DND-41 (cell line): ENCODE results near the gene CREB3L2.

Experiments
- ATAC-seq: fragments of 200-7000 bp; cut with Tn5 transposase; 3 replicates; pipeline ENCODE4 v1.9.1; 2021; ENCODE audit warnings: low read depth; ENCODE audit not compliant: insufficient read depth
- DNase-seq: peaks from one replicate; pipeline ENCODE4 v3.0.0-alpha.2; 2020
- H2AFZ ChIP-seq: 2 replicates; pipeline ENCODE4 v1.6.0; 2012; ENCODE audit warnings: low read depth, low read length
- H3K27ac ChIP-seq: 2 replicates; pipeline ENCODE4 v1.5.1; 2012; ENCODE audit warnings: low read length, inconsistent platforms
- H3K27me3 ChIP-seq: fragments of 200-600 bp; sonication (generic); 2 replicates; pipeline ENCODE4 v1.6.0; 2012; ENCODE audit warnings: low read length, mild to moderate bottlenecking, inconsistent platforms; ENCODE audit not compliant: insufficient read depth, poor library complexity
- H3K36me3 ChIP-seq: 2 replicates; pipeline ENCODE4 v1.5.1; 2012; ENCODE audit warnings: low read length, inconsistent platforms; ENCODE audit not compliant: insufficient read depth
- H3K4me1 ChIP-seq: 2 replicates; pipeline ENCODE4 v1.5.1; 2012; ENCODE audit warnings: mild to moderate bottlenecking, low read length; ENCODE audit not compliant: insufficient read depth
- H3K4me2 ChIP-seq: 2 replicates; pipeline ENCODE4 v1.6.0; 2012; ENCODE audit warnings: mild to moderate bottlenecking, moderate library complexity, low read length, inconsistent platforms; ENCODE audit not compliant: insufficient read depth
- H3K4me3 ChIP-seq, 2 experiments: fragments of 200-600 bp in 1 of 2; shearing (Covaris generic) in 1 of 2; 2 replicates each; pipeline ENCODE4 v1.5.1; 2012 to 2016; ENCODE audit warnings: inconsistent platforms in 2 of 2, low read length in 2 of 2, mild to moderate bottlenecking in 2 of 2, low read depth in 1 of 2, moderate library complexity in 1 of 2
- H3K79me2 ChIP-seq: 2 replicates; pipeline ENCODE4 v1.6.0; 2012; ENCODE audit warnings: low read length, inconsistent platforms; ENCODE audit not compliant: insufficient read depth
- H3K9ac ChIP-seq: 2 replicates; pipeline ENCODE4 v1.6.0; 2012; ENCODE audit warnings: low read depth, mild to moderate bottlenecking, inconsistent platforms, low read length, moderate library complexity
- H3K9me3 ChIP-seq: 2 replicates; pipeline ENCODE4 v1.5.1; 2012; ENCODE audit warnings: low read length, moderate library complexity, mild to moderate bottlenecking, inconsistent platforms; ENCODE audit not compliant: insufficient read depth, severe bottlenecking
- H4K20me1 ChIP-seq: 2 replicates; pipeline ENCODE4 v1.6.0; 2012; ENCODE audit warnings: low read length; ENCODE audit not compliant: insufficient read depth
- EZH2 ChIP-seq: IDR thresholded peaks from 3 replicates; pipeline ENCODE4 v1.6.1; 2012; ENCODE audit warnings: borderline replicate concordance, low read depth, mild to moderate bottlenecking, moderate library complexity, low read length, inconsistent platforms; ENCODE audit not compliant: severe bottlenecking
- TF ChIP-seq, protein P1 (sequence below): IDR thresholded peaks from 2 replicates; pipeline ENCODE4 v1.5.1; 2012; ENCODE audit warnings: borderline replicate concordance, low read length, moderate library complexity, mild to moderate bottlenecking; ENCODE audit not compliant: poor library complexity, severe bottlenecking; ENCODE audit errors: extremely low read depth

CREB3L2 gene

GRCh38 chr7:137949416-137950262 is 52.2 kb downstream of the CREB3L2 start:
- 0 out of 2 replicates have a peak, but pooled peaks cover 4% of the 10 kb centered on the region for H4K20me1 ChIP-seq
- no peak for ATAC-seq
- H3K4me1 ChIP-seq: no peaks in the 10 kb centered on the region
- no peak for DNase-seq
- H3K36me3 ChIP-seq: no peaks in the 10 kb centered on the region
- H3K4me2 ChIP-seq: no peak overlapping the region
- H3K27ac ChIP-seq: no peak overlapping the region
- H3K4me3 ChIP-seq: no peak overlapping the region
- H3K9me3 ChIP-seq: no peaks in the 10 kb centered on the region
- H2AFZ ChIP-seq: no peak overlapping the region
- H3K79me2 ChIP-seq: no peaks in the 10 kb centered on the region
- no peaks in the 10 kb centered on the region for H3K27me3 ChIP-seq
- TF ChIP-seq EZH2: no peak
- TF ChIP-seq, protein P1, sequence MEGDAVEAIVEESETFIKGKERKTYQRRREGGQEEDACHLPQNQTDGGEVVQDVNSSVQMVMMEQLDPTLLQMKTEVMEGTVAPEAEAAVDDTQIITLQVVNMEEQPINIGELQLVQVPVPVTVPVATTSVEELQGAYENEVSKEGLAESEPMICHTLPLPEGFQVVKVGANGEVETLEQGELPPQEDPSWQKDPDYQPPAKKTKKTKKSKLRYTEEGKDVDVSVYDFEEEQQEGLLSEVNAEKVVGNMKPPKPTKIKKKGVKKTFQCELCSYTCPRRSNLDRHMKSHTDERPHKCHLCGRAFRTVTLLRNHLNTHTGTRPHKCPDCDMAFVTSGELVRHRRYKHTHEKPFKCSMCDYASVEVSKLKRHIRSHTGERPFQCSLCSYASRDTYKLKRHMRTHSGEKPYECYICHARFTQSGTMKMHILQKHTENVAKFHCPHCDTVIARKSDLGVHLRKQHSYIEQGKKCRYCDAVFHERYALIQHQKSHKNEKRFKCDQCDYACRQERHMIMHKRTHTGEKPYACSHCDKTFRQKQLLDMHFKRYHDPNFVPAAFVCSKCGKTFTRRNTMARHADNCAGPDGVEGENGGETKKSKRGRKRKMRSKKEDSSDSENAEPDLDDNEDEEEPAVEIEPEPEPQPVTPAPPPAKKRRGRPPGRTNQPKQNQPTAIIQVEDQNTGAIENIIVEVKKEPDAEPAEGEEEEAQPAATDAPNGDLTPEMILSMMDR: no peak
- no peak overlapping the region for H3K9ac ChIP-seq

GRCh38 chr7:137948845-137949330 is 53.0 kb downstream of the CREB3L2 start:
- H3K27ac ChIP-seq: no peak overlapping the region
- H2AFZ ChIP-seq: no peak overlapping the region
- H4K20me1 ChIP-seq: 0 out of 2 replicates have a peak, but pooled peaks cover 2% of the 10 kb centered on the region
- DNase-seq (no peak), ATAC-seq (no peak)
- no peaks in the 10 kb centered on the region for H3K27me3 ChIP-seq
- TF ChIP-seq EZH2: no peak
- TF ChIP-seq, protein P1: no peak
- no peaks in the 10 kb centered on the region for H3K79me2 ChIP-seq
- no peak overlapping the region for H3K4me2 ChIP-seq
- H3K4me3 ChIP-seq: no peak overlapping the region
- no peak overlapping the region for H3K9ac ChIP-seq
- H3K36me3 ChIP-seq: no peaks in the 10 kb centered on the region
- H3K4me1 ChIP-seq: no peaks in the 10 kb centered on the region
- no peaks in the 10 kb centered on the region for H3K9me3 ChIP-seq

DNA sequence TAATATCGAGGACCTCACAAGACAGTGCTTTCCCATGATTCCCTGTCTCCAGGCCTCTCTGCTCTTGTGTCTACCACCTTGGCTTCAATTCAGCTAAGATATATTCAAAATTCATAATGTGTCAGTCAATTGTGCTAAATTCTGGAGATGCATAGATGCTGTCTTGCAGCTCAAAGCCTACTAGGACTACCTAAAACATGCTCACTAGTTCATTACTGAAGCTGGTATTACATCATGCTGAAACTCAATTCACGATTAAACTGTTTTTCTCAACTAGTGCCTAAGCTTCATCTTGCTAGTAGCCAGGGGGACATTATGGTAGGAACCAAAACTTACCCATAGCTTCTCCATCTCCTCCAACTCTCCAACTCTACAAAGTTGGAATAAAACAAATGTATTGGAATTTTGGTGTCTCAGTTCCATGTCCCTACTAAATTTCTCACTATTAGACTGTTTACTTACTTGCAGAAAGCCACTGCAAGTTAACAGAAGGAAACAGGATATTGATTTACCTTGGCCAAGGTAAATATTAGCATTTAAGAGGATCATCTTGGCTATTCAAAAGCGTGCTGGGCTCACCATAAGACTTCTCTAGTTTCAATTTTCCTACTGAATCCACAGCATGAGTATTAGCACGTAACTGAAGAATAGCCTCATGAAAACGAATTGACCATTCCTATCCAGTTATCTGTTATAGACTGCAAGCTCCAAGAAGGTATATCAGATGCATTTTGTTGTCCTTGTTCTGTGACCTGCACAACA is 53.6 kb downstream of the CREB3L2 start:
- H3K27me3 ChIP-seq: no peaks in the 10 kb centered on the region
- no peak overlapping the region for H3K4me2 ChIP-seq
- H2AFZ ChIP-seq: no peak overlapping the region
- H3K79me2 ChIP-seq: no peaks in the 10 kb centered on the region
- H3K36me3 ChIP-seq: no peaks in the 10 kb centered on the region
- H3K9me3 ChIP-seq: no peaks in the 10 kb centered on the region
- DNase-seq: no peak
- TF ChIP-seq EZH2: no peak
- TF ChIP-seq, protein P1: no peak
- no peaks in the 10 kb centered on the region for H3K4me1 ChIP-seq
- ATAC-seq: no peak
- no peak overlapping the region for H3K27ac ChIP-seq
- H3K4me3 ChIP-seq: no peak overlapping the region
- H4K20me1 ChIP-seq: no peaks in the 10 kb centered on the region
- H3K9ac ChIP-seq: no peak overlapping the region
